Activated CD8-positive, alpha-beta T cell treated with anti-CD3 and anti-CD28 coated beads for 36 hours (primary cell): ENCODE results near the gene COG2. TPM values are rescaled to one million over a fixed set of nuclear protein-coding genes. Genes with fewer than 3 reads are reported as not detected.

Source experiments
- ATAC-seq: fragments of 200-7000 bp; cut with Tn5 transposase; one replicate; pipeline ENCODE4 v1.10.0; 2021; ENCODE audit warnings: mild to moderate bottlenecking, moderate library complexity
- CTCF ChIA-PET: fragments of 350-600 bp; sonication (Branson Sonifier 250); formaldehyde crosslinking; loops from one replicate; lab custom pipeline; 2021; ENCODE audit warnings: antibody characterized with exemption; lab: Charles Lee
- POLR2A ChIA-PET: fragments of 350-600 bp; sonication (Branson Sonifier 250); formaldehyde crosslinking; loops from one replicate; lab custom pipeline; 2021; ENCODE audit warnings: antibody characterized with exemption; lab: Charles Lee
- DNase-seq: peaks from one replicate; pipeline ENCODE4 v3.0.0-alpha.2; 2020
- H3K27ac Mint-ChIP-seq: one replicate; pipeline ENCODE4 v1.8.0; 2021; ENCODE audit warnings: mild to moderate bottlenecking, mixed read lengths
- H3K27me3 Mint-ChIP-seq: one replicate; pipeline ENCODE4 v1.8.0; 2021; ENCODE audit warnings: mixed read lengths
- H3K36me3 Mint-ChIP-seq: one replicate; pipeline ENCODE4 v1.8.0; 2021; ENCODE audit warnings: low read depth, mixed read lengths
- H3K4me1 Mint-ChIP-seq: one replicate; pipeline ENCODE4 v1.8.0; 2021; ENCODE audit warnings: low read depth, mixed read lengths
- H3K4me3 Mint-ChIP-seq: one replicate; pipeline ENCODE4 v1.8.0; 2021; ENCODE audit warnings: mild to moderate bottlenecking, moderate library complexity, mixed read lengths
- H3K9me3 Mint-ChIP-seq: one replicate; pipeline ENCODE4 v1.8.0; 2021; ENCODE audit warnings: mixed read lengths
- CTCF ChIP-seq: fragments of 200-600 bp; IDR thresholded peaks from one replicate; pipeline ENCODE4 v1.8.0; 2022; ENCODE audit warnings: antibody characterized with exemption, mild to moderate bottlenecking
- intact Hi-C: fragments of 100-400 bp; cut with micrococcal nuclease; formaldehyde crosslinking; loops from one replicate; pipeline ENCODE4 v1.10.0; 2022
- total RNA-seq, 2 experiments: library from RNA; stranded (reverse); gene quantifications; one replicate each; pipeline ENCODE4 v1.2.3, GENCODE V29; 2021

Gene COG2
- total RNA-seq, 2 experiments from 2014 or later: 26.1 to 27.6 TPM

GRCh38 chr1:230626232-230626631 lies 16.0 kb upstream of the COG2 start:
- no peaks in the 10 kb centered on the region for H3K9me3 Mint-ChIP-seq
- CTCF ChIA-PET: interaction anchor here (1.3 kb wide), 1 partner anchor 22 kb away, joined by 3 read pairs; no protein-coding TSS in a partner anchor
- no peak overlapping the region for H3K4me3 Mint-ChIP-seq
- H3K27ac Mint-ChIP-seq: no peak overlapping the region
- no peak for TF ChIP-seq CTCF
- ATAC-seq (no peak), DNase-seq (no peak)
- POLR2A ChIA-PET: no interaction called here
- intact Hi-C loops: no loop called here
- H3K27me3 Mint-ChIP-seq: peaks cover 11% of the 10 kb centered on the region
- H3K4me1 Mint-ChIP-seq: no peaks in the 10 kb centered on the region
- no peaks in the 10 kb centered on the region for H3K36me3 Mint-ChIP-seq

GRCh38 chr1:230627767-230628166 lies 14.5 kb upstream of the COG2 start:
- intact Hi-C loops: no loop called here
- no peak overlapping the region for H3K27ac Mint-ChIP-seq
- CTCF ChIA-PET: no interaction called here

GRCh38 chr1:230629511-230629910 lies 12.8 kb upstream of the COG2 start:
- no peaks in the 10 kb centered on the region for H3K9me3 Mint-ChIP-seq
- ATAC-seq (no peak), DNase-seq (no peak)
- intact Hi-C loops: no loop called here
- no peaks in the 10 kb centered on the region for H3K36me3 Mint-ChIP-seq
- CTCF ChIA-PET: no interaction called here
- H3K27me3 Mint-ChIP-seq: peaks cover 7% of the 10 kb centered on the region
- no peak overlapping the region for H3K4me3 Mint-ChIP-seq
- no peak for TF ChIP-seq CTCF
- POLR2A ChIA-PET: no interaction called here
- H3K27ac Mint-ChIP-seq: no peak overlapping the region
- H3K4me1 Mint-ChIP-seq: no peaks in the 10 kb centered on the region

More at GRCh38 chr1:230627767-230628166, 14.5 kb upstream of the COG2 start:
- H3K27me3 Mint-ChIP-seq: peaks cover 9% of the 10 kb centered on the region
- TF ChIP-seq CTCF: no peak
- POLR2A ChIA-PET: no interaction called here
- DNase-seq (no peak), ATAC-seq (no peak)
- H3K4me1 Mint-ChIP-seq: no peaks in the 10 kb centered on the region
- no peak overlapping the region for H3K4me3 Mint-ChIP-seq
- no peaks in the 10 kb centered on the region for H3K9me3 Mint-ChIP-seq
- no peaks in the 10 kb centered on the region for H3K36me3 Mint-ChIP-seq

GRCh38 chr1:230631477-230631876 lies 10.8 kb upstream of the COG2 start:
- Mint-ChIP-seq H3K4me1 (no peaks in the 10 kb centered on the region), H3K4me3 (no peak overlapping the region), H3K36me3 (no peaks in the 10 kb centered on the region), H3K27ac (no peak overlapping the region), H3K27me3 (peaks cover 8% of the 10 kb centered on the region), H3K9me3 (no peaks in the 10 kb centered on the region)
- CTCF ChIA-PET: interaction anchor here (1.6 kb wide), 1 partner anchor 10 kb away, joined by 3 read pairs; no protein-coding TSS in a partner anchor
- TF ChIP-seq CTCF: no peak
- DNase-seq (no peak), ATAC-seq (no peak)
- intact Hi-C loops: no loop called here
- POLR2A ChIA-PET: no interaction called here

GRCh38 chr1:230632273-230632873 lies 9.9 kb upstream of the COG2 start:
- DNase-seq (peak; percentile 25), ATAC-seq (peak; percentile 64)
- no peaks in the 10 kb centered on the region for H3K36me3 Mint-ChIP-seq
- TF ChIP-seq CTCF: no peak
- H3K9me3 Mint-ChIP-seq: no peaks in the 10 kb centered on the region
- no peak overlapping the region for H3K27ac Mint-ChIP-seq
- peaks cover 8% of the 10 kb centered on the region for H3K27me3 Mint-ChIP-seq
- intact Hi-C loops: no loop called here
- ChIA-PET POLR2A (no interaction called here), CTCF (no interaction called here)
- H3K4me3 Mint-ChIP-seq: no peak overlapping the region
- no peaks in the 10 kb centered on the region for H3K4me1 Mint-ChIP-seq
